ENCODE measurements around the gene MSLN.

Gene MSLN

DNA sequence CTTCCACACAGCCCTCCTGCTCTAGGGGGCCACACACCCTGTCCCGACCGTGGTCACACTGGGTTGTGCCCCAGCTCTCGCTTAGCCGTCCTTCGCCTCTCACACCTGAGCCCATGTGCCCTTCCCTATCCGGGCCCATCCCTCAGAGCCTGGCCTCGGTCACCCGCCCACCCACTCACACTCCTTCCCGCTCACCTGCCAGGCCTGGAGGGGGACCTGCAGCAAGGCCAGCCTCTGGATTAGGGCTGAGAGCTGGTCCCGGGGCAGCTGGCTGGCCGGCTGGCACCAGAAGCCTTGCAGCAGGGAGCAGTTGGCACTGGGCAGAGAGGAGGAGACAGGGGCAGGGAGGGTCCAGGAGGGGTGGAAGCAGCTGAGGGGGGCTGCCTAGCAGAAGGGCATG, 17.9 kb downstream of the MSLN start:
- DNase-seq, result no peak

DNA sequence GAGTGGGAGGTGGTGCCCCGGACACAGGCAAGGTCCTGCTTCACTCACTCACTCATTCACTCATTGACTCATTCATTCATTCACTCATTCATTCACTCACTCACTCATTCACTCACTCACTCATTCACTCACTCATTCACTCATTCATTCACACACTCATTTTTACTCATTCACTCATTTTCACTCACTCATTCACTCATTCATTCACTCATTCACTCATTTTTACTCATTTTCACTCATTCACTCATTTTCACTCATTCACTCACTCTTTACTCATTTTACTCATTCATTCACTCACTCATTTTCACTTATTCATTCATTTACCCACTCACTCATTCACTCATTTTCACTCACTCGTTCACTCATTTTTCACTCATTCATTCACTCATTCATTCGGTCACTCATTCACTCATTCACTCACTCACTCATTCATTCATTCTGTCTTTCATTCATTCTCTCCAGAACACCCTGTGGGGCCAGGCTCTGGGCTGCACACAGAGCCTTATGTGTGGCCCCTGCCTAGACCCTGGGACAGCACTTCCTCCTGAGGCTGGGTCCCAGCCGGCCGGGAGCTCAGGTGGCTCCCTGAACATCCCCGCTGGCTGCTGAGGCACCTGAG, 18.5 kb downstream of the MSLN start:
- DNase-seq, result no peak

DNA sequence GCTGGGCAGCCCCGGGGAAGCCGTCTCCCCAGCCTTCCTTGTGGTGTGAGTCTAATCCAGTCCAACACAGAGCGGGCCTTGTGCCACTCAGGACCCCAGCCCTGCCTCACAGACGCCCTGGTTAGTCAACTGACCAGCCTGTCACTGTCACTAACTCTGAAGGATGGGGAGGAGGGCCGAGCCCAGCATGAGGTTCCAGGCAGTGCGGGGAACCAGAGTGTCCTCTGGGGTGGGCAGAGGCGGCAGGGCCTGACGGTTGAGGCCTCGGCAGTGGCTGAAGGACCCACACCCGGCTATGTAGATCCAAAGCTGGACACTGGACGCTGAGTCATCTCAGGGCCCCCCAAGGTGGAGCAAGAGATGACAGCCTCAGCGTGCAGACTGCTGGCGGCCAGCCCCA, 19.0 kb downstream of the MSLN start:
- DNase-seq, result no peak

DNA sequence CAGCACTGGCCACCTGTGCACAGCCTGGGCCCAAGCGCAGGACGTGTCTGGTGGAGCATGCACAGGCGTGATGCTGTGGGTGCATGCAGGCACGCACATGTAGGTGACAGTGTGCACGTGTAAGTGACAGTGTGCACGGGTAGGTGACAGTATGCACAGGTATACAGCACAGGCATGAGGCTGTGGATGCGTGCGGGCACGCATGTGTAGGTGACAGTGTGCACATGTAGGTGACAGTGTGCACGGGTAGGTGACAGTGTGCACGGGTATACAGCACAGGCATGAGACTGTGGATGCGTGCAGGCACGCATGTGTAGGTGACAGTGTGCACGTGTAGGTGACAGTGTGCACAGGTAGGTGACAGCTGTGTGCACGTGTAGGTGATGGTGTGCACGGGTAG, 19.8 kb downstream of the MSLN start:
- DNase-seq, result no peak

DNA sequence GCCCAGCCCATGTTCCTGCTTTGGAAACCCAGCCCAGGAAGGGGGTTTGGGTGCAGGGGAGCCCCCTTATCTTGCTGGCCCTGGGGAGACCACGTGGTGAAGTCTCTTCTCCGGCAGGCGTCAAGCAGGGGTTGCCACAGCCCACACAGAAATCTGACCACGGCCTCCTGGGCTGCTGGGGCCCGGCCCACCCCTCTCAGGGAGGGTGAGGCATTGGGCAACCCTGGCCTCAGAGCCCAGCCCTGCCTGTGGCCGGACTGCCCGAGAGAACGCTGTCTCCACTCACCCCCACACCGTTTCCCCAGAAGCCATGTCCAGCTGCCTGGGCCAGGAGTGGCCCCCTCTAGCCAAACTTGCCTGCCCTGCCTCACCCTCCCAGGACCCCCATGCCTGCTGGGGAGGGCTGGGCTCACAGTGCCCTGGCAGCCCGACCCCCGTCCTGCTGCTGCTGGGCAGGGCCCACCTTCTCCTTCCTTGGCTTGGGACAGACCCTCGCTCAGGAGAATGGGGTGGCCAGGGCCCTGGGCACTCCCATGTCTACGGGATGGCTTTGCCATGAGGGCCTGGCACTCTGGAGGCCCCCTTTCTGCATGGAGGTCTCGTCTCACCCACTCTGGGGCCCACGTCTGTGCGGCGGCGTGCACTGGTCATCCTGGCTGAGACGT, 20.9 kb downstream of the MSLN start:
- no peak for DNase-seq

DNA sequence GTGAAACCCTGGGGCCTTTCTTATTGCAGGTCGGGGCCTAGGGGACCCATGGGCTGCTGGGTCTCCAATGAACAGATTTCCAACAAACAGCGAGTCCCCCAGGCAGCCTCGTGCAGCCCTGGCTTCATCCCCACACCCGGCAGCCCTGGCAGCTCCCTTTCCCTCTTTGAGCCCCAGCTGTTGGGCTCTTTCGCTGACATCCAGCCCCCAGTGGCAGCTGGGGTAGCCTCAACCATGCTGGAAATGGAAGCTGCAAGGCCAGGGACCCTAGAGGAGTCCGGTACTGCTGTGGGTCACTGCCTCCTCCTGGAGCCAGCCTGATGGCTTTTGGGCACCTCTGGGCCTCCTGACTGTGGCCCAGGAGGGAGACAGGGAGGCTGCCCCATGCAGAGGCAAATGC, 21.7 kb downstream of the MSLN start:
- no peak for DNase-seq

DNA sequence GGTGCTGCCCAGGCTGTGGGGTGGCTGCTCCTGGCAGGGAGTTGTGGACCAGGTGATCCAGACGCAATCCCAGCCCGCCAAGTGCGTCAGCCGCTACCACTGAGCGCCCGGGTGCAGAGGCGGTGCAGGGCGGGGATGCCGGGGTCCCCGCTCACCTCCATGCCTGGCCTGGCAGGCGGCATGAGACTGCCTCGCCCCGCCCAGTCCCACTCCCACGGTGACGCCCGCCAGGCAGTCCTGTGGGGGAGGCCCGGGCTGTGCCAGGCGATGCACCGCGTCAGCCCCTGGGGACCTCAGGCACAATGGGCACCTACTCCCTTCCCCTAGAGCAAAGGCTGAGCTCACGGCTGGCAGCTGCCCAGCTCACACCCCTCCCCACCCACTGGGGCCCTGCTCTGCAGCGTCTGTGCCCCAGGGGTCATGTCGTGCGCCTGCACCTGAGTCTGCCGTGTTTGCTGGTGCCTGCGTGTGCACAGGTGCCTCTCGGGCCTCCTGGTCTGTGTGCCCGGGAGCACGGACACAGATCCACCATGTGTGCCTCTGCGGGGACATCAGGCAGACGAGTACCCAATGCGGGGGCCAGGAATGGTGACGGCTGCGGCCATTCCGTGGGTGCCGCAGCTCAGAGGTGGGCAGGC, 22.4 kb downstream of the MSLN start:
- peak; percentile 60 for DNase-seq

DNA sequence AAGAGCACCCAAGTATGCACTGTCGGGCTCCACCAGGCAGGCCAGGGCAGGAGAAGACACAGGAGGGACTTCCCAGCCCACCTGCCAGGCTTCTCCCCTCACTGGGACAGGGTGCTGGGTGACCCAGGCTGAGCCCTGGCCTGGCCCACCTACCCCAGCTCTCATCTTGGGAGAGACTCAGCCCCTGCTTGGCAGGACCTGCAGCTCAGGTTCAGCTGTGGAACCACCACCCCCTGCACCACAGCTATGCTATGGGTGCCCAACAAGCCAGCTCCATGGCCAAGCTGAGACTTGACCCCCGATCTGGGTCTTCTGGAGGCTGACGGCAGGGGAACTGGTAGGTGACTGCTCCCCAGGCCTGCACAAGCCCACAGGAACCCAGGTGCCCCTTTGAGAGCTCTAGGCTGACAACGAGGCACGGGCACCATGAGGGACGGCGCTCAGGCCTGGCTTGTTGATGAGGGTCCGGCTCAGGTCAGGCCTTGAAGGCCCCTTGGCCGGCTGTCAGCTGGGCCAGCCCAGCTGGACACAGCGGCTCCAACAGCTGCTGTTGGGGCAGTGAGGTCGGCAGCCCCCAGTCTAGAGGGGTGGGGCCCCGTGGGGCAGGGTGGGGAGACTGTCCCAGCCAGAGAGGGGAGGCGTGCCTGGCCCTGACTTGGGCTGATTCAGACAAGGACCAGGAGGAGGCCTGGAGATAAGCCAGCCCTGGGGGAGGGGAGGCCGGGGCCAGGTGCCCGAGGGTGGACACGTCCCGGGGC, 23.0 kb downstream of the MSLN start:
- DNase-seq, result no peak

DNA sequence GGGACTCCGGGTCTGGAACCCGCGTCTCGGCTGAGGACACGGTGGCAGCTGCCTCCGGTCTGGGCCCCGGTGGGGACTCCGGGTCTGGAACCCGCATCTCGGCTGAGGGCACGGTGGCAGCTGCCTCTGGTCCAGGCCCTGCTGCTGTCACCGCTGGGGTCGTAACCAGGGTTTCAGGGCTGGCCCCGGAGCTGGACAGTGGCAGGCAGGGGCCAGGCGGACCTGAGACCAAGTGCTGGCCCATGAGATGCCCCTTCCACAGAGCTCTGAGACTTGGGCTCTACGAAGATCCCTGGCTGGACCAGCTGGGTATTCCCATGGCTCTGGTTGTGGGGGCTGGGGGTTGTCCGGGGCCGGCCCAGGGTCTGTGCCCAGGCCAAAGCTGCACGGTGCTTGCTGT, 23.9 kb downstream of the MSLN start:
- DNase-seq, result no peak

DNA sequence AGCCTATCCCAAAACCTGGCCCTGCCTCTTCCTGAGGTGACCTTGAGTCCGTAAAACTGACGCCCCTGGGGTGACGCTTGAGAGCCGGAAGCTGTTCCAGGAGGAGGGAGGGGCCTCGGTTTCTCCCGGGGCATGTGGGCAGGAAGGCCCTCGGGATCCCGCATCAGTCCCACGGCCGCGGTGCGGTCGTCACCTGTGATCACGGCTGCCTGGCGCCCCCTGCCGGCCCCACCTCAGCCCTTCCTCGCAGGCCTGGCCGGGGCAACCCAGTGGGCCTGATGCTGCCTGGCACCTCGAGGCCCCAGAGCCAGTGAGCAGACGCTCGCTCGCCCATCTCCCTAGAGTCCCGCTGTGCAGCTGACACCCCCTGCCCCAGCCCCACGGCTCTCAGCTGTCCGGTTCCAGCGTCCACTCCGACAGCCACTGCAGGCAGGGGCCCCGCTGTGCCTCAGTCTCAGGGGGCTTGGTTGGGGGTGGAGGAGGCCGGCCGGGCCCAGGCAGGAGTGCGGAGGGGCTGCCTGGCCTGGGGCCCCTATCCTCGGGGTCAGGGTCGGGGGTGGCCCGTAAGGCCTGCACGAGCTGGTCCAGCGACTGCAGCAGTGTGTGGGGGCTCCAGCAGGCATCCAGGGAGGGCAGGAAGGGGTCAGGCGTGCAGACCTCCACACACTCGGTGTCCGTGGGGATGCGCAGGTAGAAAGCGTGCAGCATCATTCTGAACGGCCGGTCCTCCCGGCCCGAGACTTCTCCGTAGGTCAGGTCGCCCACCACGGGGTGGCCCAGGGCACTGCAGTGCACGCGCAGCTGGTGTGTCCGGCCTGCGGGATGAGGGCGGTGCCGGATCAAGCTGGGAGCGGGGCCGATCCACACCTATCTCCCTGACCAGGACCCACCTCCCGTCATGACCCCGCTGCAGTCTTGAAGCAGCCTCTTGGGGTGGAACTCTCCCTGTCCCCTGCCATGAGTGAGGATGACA, 25.3 kb downstream of the MSLN start:
- no peak for DNase-seq

DNA sequence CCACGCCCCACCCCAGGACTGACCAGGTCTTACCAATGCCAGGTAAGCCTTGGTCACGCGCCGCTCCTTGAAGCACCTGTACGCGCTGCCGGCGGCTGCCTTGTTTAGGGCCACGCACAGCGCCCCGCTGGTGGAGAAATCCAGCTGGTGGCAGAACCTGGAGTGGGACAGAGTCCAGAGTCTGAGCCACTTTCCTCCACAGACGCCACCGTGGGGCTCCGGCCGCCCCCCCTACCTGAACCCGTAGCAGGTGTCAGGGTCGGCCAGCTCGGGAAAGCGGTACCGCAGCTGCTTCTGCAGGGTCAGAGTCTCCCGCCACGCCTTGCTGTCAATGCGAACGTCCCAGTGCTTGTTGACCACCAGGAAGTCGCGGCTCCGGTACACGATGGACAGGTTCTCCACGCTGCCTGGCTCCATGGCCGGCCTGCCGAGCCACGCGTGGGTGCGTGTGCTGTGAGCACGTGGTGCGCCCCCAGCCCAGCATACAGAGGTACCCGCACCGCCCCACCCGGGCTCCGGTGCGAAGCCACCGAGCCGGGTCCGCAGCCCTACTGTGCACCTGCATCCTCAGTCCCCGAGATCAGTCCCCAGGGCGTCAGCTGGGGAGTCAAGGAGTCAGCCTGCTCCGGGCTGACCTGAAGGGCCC, 26.9 kb downstream of the MSLN start:
- no peak for DNase-seq

DNA sequence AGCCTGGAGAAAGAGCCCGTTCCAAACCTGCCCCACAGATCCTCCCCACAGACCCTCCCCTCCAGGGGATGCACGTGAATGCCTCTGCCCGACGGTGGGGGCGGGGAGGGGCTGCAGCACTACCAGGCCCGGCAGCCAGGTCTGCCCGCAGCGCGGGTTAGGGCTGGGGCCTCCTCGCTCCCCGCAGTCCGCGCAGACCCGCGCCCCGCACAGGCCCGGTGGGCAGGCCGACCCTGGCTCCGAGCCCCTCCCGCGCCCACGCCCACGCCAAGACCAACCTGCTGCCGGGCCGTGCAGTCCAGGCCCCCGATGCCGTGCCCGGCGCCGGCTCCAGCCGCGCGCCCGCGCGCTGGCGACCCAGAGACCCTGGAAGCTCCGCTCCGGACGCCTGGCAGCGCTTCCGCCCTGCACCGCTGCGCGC, 27.5 kb downstream of the MSLN start, which contains the start of gene RPUSD1:
Gene RPUSD1, minus strand, starts transcription at position 404 of the 421 bp plus-strand sequence. CDS start 644 bp downstream, outside the sequence.
- no peak for DNase-seq

DNA sequence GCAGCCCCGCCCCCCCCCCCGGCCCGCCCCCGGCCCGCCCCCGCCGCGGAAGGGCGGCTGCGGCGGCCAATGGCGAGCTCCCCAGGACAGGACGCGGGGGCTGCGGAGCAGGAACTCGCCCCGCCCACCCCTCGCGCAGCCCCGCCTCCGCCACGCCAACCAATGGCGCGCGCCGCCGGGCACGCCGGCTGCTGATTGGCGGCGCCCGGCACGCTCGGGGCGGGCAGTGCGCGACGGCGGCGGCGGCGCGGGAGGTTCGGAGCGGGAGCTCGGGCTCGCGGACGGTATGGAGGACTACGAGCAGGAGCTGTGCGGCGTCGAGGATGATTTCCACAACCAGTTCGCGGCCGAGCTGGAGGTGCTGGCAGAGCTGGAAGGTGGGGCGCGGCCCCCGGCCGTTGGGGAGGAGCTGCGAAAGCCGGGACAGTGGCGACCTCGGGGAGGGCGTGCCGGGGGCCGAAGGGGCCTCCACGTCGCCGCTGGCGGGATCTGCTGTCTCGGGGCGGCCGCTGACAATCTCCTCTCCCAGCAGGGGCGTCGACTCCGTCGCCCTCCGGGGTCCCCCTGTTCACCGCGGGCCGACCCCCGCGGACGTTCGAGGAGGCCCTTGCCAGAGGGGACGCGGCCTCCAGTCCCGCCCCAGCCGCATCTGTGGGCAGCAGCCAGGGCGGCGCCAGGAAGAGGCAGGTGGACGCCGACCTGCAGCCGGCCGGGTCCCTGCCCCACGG, 28.0 kb downstream of the MSLN start, which contains the start of gene CHTF18:
Gene CHTF18, plus strand, starts transcription at position 222 of the 728 bp plus-strand sequence. Its CDS starts 65 bp downstream, at position 287.
- peak; percentile 74 for DNase-seq

DNA sequence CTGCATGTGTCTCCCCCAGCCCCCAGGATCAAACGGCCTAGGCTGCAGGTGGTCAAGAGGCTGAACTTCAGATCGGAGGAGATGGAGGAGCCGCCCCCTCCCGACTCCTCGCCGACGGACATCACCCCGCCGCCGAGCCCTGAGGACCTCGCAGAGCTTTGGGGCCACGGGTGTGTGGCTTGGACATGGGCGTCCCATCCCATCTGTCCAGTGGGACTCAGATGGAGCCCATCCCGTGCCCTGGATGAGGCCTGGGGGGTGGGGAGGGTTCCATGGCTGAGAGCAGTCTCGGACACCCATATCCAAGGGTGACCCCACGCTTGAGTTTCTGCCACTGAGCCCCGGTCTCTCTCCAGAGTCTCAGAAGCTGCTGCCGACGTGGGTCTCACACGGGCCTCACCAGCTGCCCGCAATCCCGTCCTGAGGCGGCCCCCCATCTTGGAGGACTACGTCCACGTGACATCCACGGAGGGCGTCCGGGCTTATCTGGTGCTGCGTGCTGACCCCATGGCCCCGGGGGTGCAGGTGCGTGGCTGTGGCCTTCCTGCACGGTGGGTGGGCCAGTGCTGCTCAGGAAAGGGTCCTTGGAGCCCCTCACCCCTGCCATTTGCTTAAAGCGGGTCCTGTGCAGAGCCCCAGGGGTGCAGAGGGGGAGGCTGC, 28.8 kb downstream of the MSLN start:
- DNase-seq, result no peak

DNA sequence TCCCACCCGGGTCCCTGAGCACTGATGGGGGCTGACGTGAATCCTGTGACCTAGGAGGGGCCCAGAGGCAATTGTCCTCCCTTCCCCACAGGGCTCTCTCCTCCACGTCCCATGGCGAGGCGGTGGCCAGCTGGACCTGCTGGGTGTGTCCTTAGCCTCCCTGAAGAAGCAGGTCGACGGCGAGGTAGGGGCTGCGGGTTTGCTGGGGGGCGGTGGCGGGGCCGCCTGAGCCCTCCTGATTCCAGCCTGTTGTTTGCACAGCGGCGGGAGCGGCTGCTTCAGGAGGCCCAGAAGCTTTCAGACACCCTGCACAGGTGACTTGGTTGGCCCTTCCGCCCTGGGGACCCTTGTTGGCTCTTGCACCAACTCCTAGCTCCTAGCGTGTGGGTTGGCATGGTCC, 29.6 kb downstream of the MSLN start:
- DNase-seq, result no peak

DNA sequence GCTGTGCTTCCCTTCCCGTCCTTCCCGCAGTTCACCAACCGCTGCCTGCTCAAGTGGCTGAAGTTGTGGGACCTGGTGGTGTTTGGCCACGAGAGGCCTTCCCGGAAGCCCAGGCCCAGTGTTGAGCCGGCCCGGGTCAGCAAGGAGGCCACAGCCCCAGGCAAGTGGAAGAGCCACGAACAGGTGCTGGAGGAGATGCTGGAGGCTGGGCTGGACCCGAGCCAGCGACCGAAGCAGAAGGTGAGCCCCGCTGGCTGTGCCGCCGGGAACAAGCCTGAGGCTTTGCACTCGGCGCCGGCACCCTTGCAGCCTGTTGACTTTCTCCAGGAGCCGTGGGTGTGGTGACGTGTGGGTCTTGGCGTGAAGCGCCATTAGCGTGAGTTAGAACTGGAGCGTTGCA, 30.6 kb downstream of the MSLN start:
- DNase-seq, result no peak

DNA sequence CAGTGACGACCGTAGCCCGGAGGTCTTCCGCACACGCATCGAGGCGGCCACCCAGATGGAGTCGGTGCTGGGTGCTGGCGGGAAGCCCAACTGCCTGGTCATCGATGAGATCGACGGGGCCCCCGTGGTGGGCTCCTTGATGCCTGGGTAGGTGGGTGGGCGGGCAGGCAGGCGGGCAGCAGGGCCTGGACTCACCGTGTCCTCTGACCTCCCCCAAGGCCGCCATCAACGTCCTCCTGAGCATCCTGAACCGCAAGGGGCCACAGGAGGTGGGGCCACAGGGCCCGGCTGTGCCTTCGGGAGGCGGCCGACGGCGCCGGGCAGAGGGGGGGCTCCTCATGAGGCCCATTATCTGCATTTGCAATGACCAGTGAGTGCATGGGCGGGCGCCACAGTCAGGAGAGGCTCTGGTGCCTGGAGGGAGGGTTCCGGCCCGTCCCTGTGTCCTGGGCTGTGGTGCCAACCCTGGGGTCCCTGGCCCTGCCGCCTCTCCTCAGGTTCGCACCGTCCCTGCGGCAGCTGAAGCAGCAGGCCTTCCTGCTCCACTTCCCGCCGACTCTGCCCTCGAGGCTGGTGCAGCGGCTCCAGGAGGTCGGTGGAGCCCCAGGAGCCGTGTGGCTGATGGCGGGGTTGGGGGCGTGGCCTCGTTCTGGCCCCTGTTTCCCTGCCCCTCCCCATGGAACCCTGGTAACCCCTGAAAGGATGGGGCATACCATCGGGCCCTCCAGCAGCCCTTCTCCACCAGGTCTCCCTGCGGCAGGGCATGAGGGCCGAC, 31.9 kb downstream of the MSLN start:
- no peak for DNase-seq

DNA sequence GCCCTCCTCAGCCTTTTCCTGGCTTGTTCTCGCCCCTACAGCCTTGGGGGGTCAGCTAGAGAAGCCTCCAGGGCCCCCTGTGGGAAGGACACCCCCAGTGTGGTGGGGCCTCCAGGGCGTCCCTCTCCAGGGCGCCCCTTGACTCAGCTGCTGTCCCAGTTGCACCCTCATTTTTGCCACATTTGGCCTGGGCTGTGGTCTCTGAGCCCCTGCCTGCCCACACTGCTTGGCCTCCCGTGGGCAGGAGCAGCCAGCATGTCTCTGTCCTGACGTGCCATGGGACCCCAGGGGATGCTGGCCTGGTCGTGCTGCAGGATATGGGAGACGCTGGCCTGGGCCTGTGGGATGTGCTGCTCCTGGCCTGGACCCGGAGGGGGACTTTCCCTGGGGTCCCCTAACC, 32.9 kb downstream of the MSLN start:
- DNase-seq, result no peak

DNA sequence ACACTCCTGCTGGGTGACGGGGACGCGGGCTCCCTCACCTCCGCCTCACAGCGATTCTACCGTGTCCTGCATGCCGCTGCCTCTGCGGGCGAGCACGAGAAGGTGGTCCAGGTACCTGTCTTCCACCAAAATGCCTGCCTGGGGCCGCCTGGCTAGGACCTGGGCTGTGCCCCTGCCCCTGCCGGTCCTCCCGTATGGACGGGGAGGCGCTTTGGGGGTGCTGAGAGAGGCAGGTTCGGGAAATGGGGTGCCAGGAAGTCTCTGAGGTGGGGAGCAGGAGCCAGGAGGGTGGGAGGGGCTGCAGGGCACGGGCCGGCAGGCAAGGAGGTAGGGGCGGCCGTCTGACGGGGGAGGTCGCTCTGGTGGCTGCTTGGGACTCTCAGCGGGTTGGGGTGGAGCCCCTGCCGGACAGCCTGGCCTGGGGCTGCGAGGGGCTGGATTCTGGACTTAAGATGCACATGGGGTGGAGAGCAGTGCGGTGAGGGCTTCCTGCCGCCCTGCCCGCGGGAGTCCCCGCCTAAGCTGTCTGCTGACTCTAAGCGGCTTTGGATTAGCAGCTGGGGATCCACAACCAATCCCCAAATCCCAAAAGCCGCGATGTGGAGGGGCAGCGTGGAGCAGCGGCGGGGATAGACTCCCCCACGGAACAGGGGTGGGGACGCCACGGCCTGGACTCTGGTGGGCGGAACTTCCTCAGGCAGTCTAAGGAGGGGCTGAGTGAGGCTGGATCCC, 33.7 kb downstream of the MSLN start:
- no peak for DNase-seq
